Panc1 (cell line): Measurements from ENCODE around the gene ZNF592.

ENCODE experiments used
- POLR2AphosphoS5 ChIP-seq: IDR thresholded peaks from 2 replicates; pipeline ENCODE4 v1.6.1; 2012; ENCODE audit warnings: mild to moderate bottlenecking, low read depth, low read length, moderate library complexity
- TCF7L2 ChIP-seq: IDR thresholded peaks from 2 replicates; pipeline ENCODE4 v1.6.1; 2011; ENCODE audit warnings: mild to moderate bottlenecking, low read depth, low read length, inconsistent platforms
- TF ChIP-seq, protein P1 (sequence below): fragments of 450-650 bp; IDR thresholded peaks from 2 replicates; pipeline ENCODE4 v1.5.1; 2017; ENCODE audit warnings: mild to moderate bottlenecking
- TF ChIP-seq, protein P2 (sequence below), 2 experiments: IDR thresholded peaks; 2 replicates each; pipeline ENCODE4 v1.6.1; 2011 to 2012; ENCODE audit warnings: low read depth in 2 of 2, control low read depth in 1 of 2, low read length in 1 of 2, mild to moderate bottlenecking in 1 of 2, moderate library complexity in 1 of 2; ENCODE audit not compliant: insufficient read depth in 1 of 2

DNA sequence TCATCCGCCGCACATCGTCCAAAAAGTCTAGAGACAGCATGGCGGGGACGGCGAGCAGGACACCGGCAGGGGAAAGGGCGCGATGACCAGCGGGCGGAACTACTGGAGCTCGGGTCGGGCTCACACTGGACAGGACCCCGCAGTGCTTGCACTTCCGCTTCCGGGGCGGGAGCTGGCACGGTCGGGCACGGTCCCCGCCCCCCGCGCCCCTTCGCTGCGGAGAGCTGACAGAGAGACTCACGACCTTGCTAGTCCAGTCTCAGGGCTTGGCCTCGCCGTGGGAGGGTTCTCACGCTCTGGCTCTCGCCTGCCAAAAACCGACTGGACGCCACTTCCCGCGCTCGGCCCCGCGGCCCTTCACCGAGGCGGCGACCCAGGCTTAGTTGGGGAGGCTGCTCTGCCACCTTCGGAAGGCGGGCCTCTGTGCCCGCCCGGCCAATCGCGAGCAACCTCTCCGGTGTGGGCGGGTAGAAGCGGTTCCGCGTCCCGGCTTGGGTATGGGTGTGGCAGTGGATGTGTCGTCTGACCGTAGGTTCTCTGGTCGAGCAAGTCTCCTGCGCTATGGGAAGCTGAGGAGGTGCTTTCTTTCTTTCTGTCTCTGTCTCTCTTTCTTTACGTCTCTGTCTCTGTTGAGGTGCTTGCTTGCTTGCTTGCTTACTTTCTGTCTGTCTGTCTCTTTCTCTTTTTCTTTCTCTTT lies 32.2 kb upstream of the ZNF592 start, which contains the start of gene SEC11A:
- TF ChIP-seq POLR2AphosphoS5 (peak; percentile 93), TCF7L2 (peak; percentile 21; the same call in 1 of the 2 replicates)
- TF ChIP-seq, protein P1, sequence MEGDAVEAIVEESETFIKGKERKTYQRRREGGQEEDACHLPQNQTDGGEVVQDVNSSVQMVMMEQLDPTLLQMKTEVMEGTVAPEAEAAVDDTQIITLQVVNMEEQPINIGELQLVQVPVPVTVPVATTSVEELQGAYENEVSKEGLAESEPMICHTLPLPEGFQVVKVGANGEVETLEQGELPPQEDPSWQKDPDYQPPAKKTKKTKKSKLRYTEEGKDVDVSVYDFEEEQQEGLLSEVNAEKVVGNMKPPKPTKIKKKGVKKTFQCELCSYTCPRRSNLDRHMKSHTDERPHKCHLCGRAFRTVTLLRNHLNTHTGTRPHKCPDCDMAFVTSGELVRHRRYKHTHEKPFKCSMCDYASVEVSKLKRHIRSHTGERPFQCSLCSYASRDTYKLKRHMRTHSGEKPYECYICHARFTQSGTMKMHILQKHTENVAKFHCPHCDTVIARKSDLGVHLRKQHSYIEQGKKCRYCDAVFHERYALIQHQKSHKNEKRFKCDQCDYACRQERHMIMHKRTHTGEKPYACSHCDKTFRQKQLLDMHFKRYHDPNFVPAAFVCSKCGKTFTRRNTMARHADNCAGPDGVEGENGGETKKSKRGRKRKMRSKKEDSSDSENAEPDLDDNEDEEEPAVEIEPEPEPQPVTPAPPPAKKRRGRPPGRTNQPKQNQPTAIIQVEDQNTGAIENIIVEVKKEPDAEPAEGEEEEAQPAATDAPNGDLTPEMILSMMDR: no peak
- TF ChIP-seq, protein P2, sequence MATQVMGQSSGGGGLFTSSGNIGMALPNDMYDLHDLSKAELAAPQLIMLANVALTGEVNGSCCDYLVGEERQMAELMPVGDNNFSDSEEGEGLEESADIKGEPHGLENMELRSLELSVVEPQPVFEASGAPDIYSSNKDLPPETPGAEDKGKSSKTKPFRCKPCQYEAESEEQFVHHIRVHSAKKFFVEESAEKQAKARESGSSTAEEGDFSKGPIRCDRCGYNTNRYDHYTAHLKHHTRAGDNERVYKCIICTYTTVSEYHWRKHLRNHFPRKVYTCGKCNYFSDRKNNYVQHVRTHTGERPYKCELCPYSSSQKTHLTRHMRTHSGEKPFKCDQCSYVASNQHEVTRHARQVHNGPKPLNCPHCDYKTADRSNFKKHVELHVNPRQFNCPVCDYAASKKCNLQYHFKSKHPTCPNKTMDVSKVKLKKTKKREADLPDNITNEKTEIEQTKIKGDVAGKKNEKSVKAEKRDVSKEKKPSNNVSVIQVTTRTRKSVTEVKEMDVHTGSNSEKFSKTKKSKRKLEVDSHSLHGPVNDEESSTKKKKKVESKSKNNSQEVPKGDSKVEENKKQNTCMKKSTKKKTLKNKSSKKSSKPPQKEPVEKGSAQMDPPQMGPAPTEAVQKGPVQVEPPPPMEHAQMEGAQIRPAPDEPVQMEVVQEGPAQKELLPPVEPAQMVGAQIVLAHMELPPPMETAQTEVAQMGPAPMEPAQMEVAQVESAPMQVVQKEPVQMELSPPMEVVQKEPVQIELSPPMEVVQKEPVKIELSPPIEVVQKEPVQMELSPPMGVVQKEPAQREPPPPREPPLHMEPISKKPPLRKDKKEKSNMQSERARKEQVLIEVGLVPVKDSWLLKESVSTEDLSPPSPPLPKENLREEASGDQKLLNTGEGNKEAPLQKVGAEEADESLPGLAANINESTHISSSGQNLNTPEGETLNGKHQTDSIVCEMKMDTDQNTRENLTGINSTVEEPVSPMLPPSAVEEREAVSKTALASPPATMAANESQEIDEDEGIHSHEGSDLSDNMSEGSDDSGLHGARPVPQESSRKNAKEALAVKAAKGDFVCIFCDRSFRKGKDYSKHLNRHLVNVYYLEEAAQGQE (IDR thresholded peaks at IDR 0.05; ENCODE audit: insufficient read depth in 1 of 2, low read depth in 2 of 2, low read length in 1 of 2): peak in 1 of 2 experiments; percentile 68; a peak in 1 of 4 replicates
